ENCODE measurements around the gene CDC123. TPM values are rescaled to one million over a fixed set of nuclear protein-coding genes. Genes with fewer than 3 reads are reported as not detected.

Gene CDC123
- total RNA-seq, 1 donor from 2014 or later, result 88.5 TPM

DNA sequence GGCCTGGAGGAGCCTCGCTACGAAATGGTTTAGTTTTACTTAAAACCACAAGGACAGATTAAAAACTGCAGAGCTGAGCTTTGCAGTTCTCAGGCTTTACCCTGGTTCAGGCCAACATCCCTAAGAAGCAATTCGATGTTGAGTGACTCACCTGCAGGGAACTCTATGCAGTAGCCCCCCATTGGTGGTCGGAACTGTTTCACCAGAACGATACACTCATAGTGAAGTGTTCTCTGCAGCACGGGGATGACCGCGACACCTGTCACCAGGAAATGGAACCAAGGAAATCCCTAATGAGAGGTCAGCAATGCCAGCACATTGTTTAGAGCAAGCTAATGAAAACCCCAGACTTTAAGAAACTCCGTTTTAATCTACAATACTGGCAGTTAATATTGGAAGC, 18.3 kb upstream of the CDC123 start:
- H3K27me3 ChIP-seq (ENCODE audit: control insufficient read depth, insufficient read depth, low read length), result no peaks in the 10 kb centered on the region
- peaks cover 15% of the 10 kb centered on the region for H3K36me3 ChIP-seq (ENCODE audit: control insufficient read depth, insufficient read depth, low read length)
- H3K4me3 ChIP-seq (ENCODE audit: low read depth, low read length), result no peak overlapping the region
- FAIRE-seq (peak; percentile 28), DNase-seq (ENCODE audit: low read depth) (peak; percentile 33)
- TF ChIP-seq, protein P1, sequence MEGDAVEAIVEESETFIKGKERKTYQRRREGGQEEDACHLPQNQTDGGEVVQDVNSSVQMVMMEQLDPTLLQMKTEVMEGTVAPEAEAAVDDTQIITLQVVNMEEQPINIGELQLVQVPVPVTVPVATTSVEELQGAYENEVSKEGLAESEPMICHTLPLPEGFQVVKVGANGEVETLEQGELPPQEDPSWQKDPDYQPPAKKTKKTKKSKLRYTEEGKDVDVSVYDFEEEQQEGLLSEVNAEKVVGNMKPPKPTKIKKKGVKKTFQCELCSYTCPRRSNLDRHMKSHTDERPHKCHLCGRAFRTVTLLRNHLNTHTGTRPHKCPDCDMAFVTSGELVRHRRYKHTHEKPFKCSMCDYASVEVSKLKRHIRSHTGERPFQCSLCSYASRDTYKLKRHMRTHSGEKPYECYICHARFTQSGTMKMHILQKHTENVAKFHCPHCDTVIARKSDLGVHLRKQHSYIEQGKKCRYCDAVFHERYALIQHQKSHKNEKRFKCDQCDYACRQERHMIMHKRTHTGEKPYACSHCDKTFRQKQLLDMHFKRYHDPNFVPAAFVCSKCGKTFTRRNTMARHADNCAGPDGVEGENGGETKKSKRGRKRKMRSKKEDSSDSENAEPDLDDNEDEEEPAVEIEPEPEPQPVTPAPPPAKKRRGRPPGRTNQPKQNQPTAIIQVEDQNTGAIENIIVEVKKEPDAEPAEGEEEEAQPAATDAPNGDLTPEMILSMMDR (IDR thresholded peaks at IDR 0.05; ENCODE audit: insufficient read depth, low read length, severe bottlenecking), result no peak

DNA sequence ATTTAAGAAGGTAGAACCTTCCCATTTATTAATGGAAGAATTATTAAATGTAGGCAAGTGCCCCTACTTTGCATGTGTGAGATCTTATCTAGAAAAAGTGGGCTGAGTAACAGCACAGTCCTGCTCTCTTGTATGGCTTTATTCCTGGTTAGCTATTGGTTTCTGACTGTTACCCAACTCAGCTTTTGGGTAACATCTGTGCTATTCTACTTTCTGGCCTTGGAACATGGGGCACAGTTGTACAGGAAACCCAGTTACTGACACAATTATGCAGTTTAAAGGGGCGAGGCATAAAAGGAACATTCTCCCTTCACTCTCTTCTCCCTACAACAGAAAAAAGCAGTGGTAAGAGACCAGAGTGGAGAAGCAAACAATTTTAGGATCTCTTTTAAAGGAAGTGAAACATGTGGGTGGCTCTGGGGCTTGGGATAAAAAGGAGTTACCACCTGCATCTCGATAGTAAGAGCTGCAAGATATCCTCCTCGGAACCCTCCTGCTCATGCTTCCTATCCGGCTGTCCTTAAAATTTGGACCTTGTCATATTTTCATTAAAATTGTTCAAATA, 16.3 kb upstream of the CDC123 start:
- Histone ChIP-seq H3K4me3 (ENCODE audit: low read depth, low read length) (no peak overlapping the region), H3K27me3 (ENCODE audit: control insufficient read depth, insufficient read depth, low read length) (no peaks in the 10 kb centered on the region), H3K36me3 (ENCODE audit: control insufficient read depth, insufficient read depth, low read length) (peaks cover 12% of the 10 kb centered on the region)
- FAIRE-seq (no peak), DNase-seq (ENCODE audit: low read depth) (no peak)
- TF ChIP-seq, protein P1 (IDR thresholded peaks at IDR 0.05; ENCODE audit: insufficient read depth, low read length, severe bottlenecking), result no peak

DNA sequence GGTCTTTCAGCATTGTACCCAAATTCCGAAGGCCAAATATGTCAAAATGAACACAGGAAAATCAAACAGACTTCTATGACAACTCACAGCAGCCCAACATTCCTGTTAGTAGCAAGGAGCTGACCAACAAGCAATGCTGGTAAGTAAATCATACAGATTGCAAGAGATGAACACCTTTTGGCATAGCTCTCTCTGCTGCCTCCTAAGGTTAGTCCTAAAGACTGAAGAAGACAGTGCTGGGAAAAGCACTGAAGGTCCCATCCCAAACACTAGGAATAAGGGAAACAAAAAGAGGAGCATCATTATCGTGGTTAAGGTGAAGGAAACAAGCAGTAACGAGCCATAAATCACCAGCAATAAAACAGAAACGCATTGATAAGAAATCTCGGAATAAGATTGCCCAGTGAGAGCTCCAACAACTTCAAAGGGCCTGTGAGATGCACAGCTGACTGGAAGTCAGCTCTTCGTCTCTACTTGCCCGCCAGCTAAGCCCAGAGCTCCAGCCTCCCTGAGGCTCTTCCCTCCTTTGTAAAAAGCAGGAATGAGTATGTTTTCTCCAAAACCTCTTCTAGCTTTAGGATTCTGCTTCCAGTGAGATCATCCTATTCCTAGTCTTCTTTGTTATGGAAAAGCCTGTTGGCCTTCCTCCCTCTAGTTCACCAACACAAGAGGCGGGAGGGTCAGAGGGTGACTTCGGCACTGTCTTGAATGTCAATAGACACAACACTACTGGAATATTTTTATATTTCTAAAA, 15.6 kb upstream of the CDC123 start:
- TF ChIP-seq, protein P1 (IDR thresholded peaks at IDR 0.05; ENCODE audit: insufficient read depth, low read length, severe bottlenecking), result no peak
- H3K36me3 ChIP-seq (ENCODE audit: control insufficient read depth, insufficient read depth, low read length), result peaks cover 13% of the 10 kb centered on the region
- no peak overlapping the region for H3K4me3 ChIP-seq (ENCODE audit: low read depth, low read length)
- FAIRE-seq (peak; percentile 43), DNase-seq (ENCODE audit: low read depth) (peak; percentile 22)
- H3K27me3 ChIP-seq (ENCODE audit: control insufficient read depth, insufficient read depth, low read length), result no peaks in the 10 kb centered on the region

DNA sequence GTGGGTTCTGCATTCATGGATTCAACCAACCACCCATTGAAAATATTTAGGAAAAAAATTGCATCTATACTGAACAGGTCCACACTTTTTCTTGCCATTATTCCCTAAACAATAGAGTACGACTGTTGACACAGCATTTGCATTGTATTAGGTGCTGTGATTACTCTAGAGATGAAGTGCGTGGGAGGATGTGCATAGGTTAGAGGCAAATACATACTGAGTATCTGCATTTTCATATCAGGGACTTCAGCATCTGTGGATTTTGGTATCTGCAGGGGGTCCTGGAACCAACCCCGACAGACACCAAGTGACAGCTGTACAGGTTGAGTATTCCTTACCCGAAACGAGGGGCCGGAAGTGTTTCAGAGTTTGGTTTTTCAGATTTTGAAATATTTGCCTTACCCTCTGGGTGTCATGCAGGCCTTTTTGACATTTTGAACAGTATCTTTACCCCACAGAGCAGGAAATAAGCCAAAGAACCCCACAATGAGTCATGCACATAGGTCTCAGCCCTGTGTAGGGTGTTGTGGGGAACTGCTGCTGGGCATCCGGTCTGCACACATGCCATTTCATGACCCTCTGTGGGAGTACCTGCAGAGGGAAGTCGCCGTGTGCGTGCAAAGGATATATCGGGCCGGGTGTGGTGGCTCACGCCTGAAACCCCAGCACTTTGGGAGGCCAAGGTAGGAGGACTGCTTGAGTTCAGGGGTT, 14.8 kb upstream of the CDC123 start:
- peak; percentile 47 for DNase-seq (ENCODE audit: low read depth)
- FAIRE-seq, result no peak
- Histone ChIP-seq H3K27me3 (ENCODE audit: control insufficient read depth, insufficient read depth, low read length) (no peaks in the 10 kb centered on the region), H3K4me3 (ENCODE audit: low read depth, low read length) (no peak overlapping the region), H3K36me3 (ENCODE audit: control insufficient read depth, insufficient read depth, low read length) (peaks cover 13% of the 10 kb centered on the region)
- TF ChIP-seq, protein P1 (IDR thresholded peaks at IDR 0.05; ENCODE audit: insufficient read depth, low read length, severe bottlenecking), result no peak

DNA sequence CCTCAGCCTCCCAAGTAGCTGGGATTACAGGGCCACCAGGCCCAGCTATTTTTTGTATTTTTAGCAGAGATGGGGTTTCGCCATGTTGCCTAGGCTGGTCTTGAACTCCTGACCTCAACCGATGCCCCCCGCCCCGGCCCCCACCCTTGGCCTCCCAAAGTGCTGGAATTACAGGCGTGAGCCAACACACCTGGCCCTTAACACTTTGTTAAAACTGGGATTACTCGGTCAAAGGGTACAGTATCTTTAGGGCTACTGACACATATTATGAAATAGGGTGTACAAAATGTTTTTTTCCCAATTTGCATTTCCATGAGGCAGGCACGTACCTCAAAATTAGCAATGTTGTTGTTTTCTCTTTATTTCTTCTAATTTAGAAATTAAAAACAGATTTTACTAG, 11.8 kb upstream of the CDC123 start:
- no peak for FAIRE-seq
- DNase-seq (ENCODE audit: low read depth), result no peak
- Histone ChIP-seq H3K27me3 (ENCODE audit: control insufficient read depth, insufficient read depth, low read length) (no peaks in the 10 kb centered on the region), H3K4me3 (ENCODE audit: low read depth, low read length) (no peak overlapping the region), H3K36me3 (ENCODE audit: control insufficient read depth, insufficient read depth, low read length) (peaks cover 8% of the 10 kb centered on the region)
- TF ChIP-seq, protein P1 (IDR thresholded peaks at IDR 0.05; ENCODE audit: insufficient read depth, low read length, severe bottlenecking), result no peak
